ENCODE results near the gene IKZF4. TPM values are rescaled to one million over a fixed set of nuclear protein-coding genes. Genes with fewer than 3 reads are reported as not detected.
"Not testable (repeated sequence)": the region's sequence is repeated elsewhere in the genome, so short reads cannot be mapped to it uniquely, and the experiment has no call there.

IKZF4 gene
- total RNA-seq, 1 donor: 2.5 TPM

- peaks cover 16% of the 10 kb centered on the region for H3K4me1 ChIP-seq (ENCODE audit: insufficient read depth, low read length)
- no peaks in the 10 kb centered on the region for H3K27me3 ChIP-seq (ENCODE audit: insufficient read depth, low read length)
- no peak for DNase-seq (ENCODE audit: insufficient read length, low spot score, missing footprints)
- peak overlapping the region; percentile 80 for H3K4me2 ChIP-seq (ENCODE audit: insufficient read depth, low read length)
- H3K79me2 ChIP-seq (ENCODE audit: insufficient read depth, low read length): peaks cover 21% of the 10 kb centered on the region
- no peaks in the 10 kb centered on the region for H3K9me3 ChIP-seq (ENCODE audit: low read depth, low read length)
- H3K36me3 ChIP-seq (ENCODE audit: insufficient read depth, low read length): peaks cover 36% of the 10 kb centered on the region
- peak overlapping the region; percentile 73 for H2AFZ ChIP-seq (ENCODE audit: low read length)
- peak overlapping the region; percentile 38 for H3K27ac ChIP-seq (ENCODE audit: low read depth, low read length)
- H4K20me1 ChIP-seq (ENCODE audit: insufficient read depth, low read length): peaks cover 19% of the 10 kb centered on the region
- H3K4me3 ChIP-seq (ENCODE audit: insufficient read depth, low read length): peak overlapping the region; percentile 95
- TF ChIP-seq CTCF (IDR thresholded peaks at IDR 0.05; ENCODE audit: extremely low read depth, low read depth, low read length): no peak
These were observed 20.2 kb downstream of the IKZF4 start for GRCh38 chr12:56040963-56041551.

- Histone ChIP-seq H3K4me1 (ENCODE audit: insufficient read depth, low read length) (peaks cover 23% of the 10 kb centered on the region), H3K4me3 (ENCODE audit: insufficient read depth, low read length) (peak within 1 kb of the TSS; percentile 95)
- TF ChIP-seq CTCF (IDR thresholded peaks at IDR 0.05; ENCODE audit: extremely low read depth, low read depth, low read length): peak; percentile 26
These were observed 20.9 kb downstream of the IKZF4 start, which contains the start of gene RPS26 for GRCh38 chr12:56041552-56042429. Gene RPS26 (plus strand): TSS chr12:56041918. CDS start chr12:56042167, 249 bp downstream.

GRCh38 chr12:56042430-56042813 lies 21.6 kb downstream of the IKZF4 start:
- not testable (repeated sequence) for DNase-seq (ENCODE audit: insufficient read length, low spot score, missing footprints); H2AFZ ChIP-seq (ENCODE audit: low read length); H3K9me3 ChIP-seq (ENCODE audit: low read depth, low read length); H3K27me3 ChIP-seq (ENCODE audit: insufficient read depth, low read length)
- peaks cover 24% of the 10 kb centered on the region for H3K4me1 ChIP-seq (ENCODE audit: insufficient read depth, low read length)
- H3K4me3 ChIP-seq (ENCODE audit: insufficient read depth, low read length): peak overlapping the region; percentile 95
- H3K4me2 ChIP-seq (ENCODE audit: insufficient read depth, low read length): peak overlapping the region; percentile 80
- H4K20me1 ChIP-seq (ENCODE audit: insufficient read depth, low read length): peaks cover 19% of the 10 kb centered on the region
- H3K27ac ChIP-seq (ENCODE audit: low read depth, low read length): peak overlapping the region; percentile 90
- peaks cover 21% of the 10 kb centered on the region for H3K79me2 ChIP-seq (ENCODE audit: insufficient read depth, low read length)
- H3K36me3 ChIP-seq (ENCODE audit: insufficient read depth, low read length): peaks cover 37% of the 10 kb centered on the region

More at GRCh38 chr12:56041552-56042429, 20.9 kb downstream of the IKZF4 start, which contains the start of gene RPS26:
- Histone ChIP-seq H3K27ac (ENCODE audit: low read depth, low read length) (peak within 1 kb of the TSS; percentile 90), H2AFZ (ENCODE audit: low read length) (peak within 1 kb of the TSS; percentile 88), H3K9me3 (ENCODE audit: low read depth, low read length) (no peaks in the 10 kb centered on the region), H3K79me2 (ENCODE audit: insufficient read depth, low read length) (peaks cover 21% of the 10 kb centered on the region), H3K27me3 (ENCODE audit: insufficient read depth, low read length) (no peaks in the 10 kb centered on the region), H4K20me1 (ENCODE audit: insufficient read depth, low read length) (peaks cover 19% of the 10 kb centered on the region), H3K4me2 (ENCODE audit: insufficient read depth, low read length) (peak within 1 kb of the TSS; percentile 80), H3K36me3 (ENCODE audit: insufficient read depth, low read length) (peaks cover 37% of the 10 kb centered on the region)
- DNase-seq (ENCODE audit: insufficient read length, low spot score, missing footprints): peak; percentile 93

- no peak for DNase-seq (ENCODE audit: insufficient read length, low spot score, missing footprints)
- Histone ChIP-seq H3K9me3 (ENCODE audit: low read depth, low read length) (no peaks in the 10 kb centered on the region), H3K4me2 (ENCODE audit: insufficient read depth, low read length) (peak overlapping the region; percentile 80), H4K20me1 (ENCODE audit: insufficient read depth, low read length) (peaks cover 19% of the 10 kb centered on the region), H3K27ac (ENCODE audit: low read depth, low read length) (peak overlapping the region; percentile 90), H3K4me1 (ENCODE audit: insufficient read depth, low read length) (peaks cover 24% of the 10 kb centered on the region), H2AFZ (ENCODE audit: low read length) (no peak overlapping the region), H3K36me3 (ENCODE audit: insufficient read depth, low read length) (peaks cover 37% of the 10 kb centered on the region), H3K27me3 (ENCODE audit: insufficient read depth, low read length) (no peaks in the 10 kb centered on the region), H3K4me3 (ENCODE audit: insufficient read depth, low read length) (peak overlapping the region; percentile 95), H3K79me2 (ENCODE audit: insufficient read depth, low read length) (peaks cover 21% of the 10 kb centered on the region)
- no peak for TF ChIP-seq CTCF (IDR thresholded peaks at IDR 0.05; ENCODE audit: extremely low read depth, low read depth, low read length)
These were observed 22.0 kb downstream of the IKZF4 start for GRCh38 chr12:56042843-56043242.

Measured in osteoblast (primary cell).